ENCODE data around the gene NUP107.
A peak's percentile ranks its signal among the peaks of the same experiment; 100 is the strongest.
"Not testable (repeated sequence)": the region's sequence is repeated elsewhere in the genome, so short reads cannot be mapped to it uniquely, and the experiment has no call there.

Gene NUP107

DNA sequence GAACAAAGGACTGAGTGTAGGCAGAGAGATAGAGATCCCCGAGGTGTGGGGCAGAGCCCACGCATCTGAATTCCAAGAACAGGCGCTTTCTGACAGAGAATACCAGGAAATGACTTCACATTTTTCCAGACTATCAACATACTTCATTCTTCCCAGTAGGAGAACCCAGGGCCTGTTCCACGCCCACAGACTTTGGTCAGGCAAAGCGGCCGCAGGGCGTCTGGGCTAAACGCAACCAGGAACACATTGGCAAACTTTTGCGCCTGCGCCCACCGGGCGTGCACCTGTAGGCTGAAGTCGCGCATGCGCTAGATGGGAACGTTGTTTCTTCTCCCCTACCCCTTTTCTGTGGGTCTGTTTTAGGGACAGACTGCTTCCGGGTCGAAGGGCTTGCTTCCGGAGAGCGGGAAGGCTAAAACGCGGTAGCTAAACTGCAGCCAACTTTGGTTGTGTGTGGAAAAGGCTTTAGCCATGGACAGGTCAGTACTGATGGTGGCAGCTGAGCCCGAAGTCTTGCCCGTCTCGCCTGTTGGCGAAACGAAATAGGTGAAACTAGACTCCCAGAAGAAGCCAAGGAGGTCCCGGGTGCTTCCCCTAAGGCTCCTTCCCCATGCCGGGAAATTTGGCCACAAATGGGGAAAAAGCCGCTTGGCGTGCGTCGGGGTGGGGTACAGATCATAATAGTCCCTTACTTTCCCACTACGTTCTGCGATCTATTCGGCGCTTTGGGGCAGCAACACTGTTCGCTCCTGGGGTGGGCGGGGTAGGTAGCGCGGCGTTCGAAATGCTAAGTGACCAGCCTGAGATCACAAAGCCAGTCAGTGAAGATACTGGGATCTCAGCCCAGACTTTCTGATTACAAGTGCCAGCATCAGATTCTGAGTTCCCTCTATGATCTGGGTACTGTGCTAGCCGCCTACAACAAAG is at the start of gene NUP107:
TSS of gene NUP107 (plus strand) at position 384 of the 927 bp plus-strand sequence. CDS start at position 472, 88 bp downstream.
- TF ChIP-seq, protein P1, sequence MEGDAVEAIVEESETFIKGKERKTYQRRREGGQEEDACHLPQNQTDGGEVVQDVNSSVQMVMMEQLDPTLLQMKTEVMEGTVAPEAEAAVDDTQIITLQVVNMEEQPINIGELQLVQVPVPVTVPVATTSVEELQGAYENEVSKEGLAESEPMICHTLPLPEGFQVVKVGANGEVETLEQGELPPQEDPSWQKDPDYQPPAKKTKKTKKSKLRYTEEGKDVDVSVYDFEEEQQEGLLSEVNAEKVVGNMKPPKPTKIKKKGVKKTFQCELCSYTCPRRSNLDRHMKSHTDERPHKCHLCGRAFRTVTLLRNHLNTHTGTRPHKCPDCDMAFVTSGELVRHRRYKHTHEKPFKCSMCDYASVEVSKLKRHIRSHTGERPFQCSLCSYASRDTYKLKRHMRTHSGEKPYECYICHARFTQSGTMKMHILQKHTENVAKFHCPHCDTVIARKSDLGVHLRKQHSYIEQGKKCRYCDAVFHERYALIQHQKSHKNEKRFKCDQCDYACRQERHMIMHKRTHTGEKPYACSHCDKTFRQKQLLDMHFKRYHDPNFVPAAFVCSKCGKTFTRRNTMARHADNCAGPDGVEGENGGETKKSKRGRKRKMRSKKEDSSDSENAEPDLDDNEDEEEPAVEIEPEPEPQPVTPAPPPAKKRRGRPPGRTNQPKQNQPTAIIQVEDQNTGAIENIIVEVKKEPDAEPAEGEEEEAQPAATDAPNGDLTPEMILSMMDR (IDR thresholded peaks at IDR 0.05; ENCODE audit: insufficient read depth, low read depth, low read length, missing control alignments) = no peak
- peak; percentile 98 for DNase-seq (ENCODE audit: low read depth)
- H3K4me3 ChIP-seq (ENCODE audit: low read depth, low read length) = peak within 1 kb of the TSS; percentile 93

DNA sequence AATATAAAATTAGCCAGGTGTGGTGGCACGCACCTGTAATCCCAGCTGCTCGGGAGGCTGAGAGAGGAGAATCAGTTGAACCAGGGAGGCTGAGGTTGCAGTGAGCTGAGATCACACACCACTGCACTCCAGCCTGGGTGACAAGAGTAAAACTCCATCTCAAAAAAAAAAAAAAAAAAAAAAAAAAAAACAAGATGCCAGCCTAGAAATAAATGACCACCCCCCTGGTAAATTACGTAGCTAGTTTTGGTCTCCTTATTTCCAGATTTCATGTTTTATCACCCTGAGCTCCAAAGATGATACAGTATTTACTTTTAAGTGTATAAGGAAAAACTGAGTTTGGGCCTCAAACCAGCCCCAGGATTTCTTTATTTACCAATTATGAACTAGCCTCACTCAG is 49.3 kb upstream of the NUP107 start:
- not testable (repeated sequence) for DNase-seq (ENCODE audit: low read depth); H3K4me3 ChIP-seq (ENCODE audit: low read depth, low read length)

DNA sequence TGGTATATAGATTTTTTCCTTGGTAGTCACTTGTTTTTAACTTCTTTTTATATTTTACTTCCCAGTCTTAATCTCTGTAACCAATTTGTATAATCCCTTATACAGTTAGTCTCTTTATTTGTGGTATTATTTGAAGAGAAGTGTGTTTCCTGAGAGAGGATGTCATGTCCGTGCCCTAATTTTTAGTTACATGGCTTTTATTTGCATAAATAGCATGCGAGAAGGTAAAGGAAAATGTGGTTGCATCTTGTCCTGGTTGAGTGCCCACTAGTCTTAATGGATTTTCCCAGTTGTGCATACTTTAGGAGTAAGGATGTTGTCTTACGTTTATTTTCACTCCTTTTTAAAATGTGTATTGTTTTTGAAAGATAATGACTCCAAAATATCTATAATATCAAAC is 48.6 kb upstream of the NUP107 start:
- DNase-seq (ENCODE audit: low read depth) = no peak
- TF ChIP-seq, protein P1 (IDR thresholded peaks at IDR 0.05; ENCODE audit: insufficient read depth, low read depth, low read length, missing control alignments) = no peak
- no peak overlapping the region for H3K4me3 ChIP-seq (ENCODE audit: low read depth, low read length)

DNA sequence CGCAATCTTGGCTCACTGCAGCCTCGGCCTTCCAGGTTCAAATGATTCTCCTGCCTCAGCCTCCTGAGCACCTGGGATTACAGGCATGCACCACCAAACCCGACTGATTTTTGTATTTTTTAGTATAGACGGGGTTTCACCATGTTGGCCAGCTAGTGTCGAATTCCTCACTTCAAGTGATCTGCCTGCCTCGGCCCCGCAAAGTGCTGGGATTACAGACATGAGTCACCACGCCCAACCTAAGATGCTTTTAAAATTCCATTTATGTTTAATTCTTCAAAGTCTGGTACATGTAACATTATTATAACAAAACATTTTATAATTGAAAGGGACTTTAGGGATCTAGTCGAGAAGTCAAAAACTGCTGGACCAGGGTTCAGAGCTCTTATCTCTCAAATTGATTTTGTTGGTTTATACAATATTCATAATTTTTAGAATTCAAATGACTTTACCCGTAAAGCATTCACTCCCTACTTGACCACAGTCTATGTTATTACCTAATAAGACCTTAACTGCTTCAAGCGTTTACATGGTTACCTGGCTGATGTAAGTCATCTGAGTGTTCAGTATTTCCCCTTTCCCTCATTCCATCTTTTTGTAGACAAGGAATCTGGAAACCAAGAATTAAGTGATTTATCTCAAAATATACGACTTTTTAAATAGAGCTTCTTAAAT is 47.9 kb upstream of the NUP107 start:
- TF ChIP-seq, protein P1 (IDR thresholded peaks at IDR 0.05; ENCODE audit: insufficient read depth, low read depth, low read length, missing control alignments) = no peak
- no peak for DNase-seq (ENCODE audit: low read depth)
- no peak overlapping the region for H3K4me3 ChIP-seq (ENCODE audit: low read depth, low read length)

DNA sequence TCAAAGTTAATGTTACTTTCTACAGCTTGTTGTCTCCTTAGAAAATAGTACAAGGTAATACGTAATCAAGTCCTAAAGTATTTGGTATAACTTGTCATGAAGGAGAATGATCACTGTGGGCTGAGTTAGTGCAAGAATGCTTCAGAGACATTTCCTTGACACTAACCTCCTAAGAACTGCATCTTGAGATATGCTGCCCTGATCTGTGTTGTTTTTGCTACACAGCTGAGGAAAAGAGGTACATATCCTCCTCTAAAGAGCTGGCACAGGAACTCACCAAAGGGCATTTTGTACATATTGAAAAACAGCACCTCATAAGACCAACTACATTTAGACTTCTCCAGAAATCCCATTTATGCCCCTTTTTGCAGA is 47.4 kb upstream of the NUP107 start:
- H3K4me3 ChIP-seq (ENCODE audit: low read depth, low read length) = no peak overlapping the region
- DNase-seq (ENCODE audit: low read depth) = no peak
- TF ChIP-seq, protein P1 (IDR thresholded peaks at IDR 0.05; ENCODE audit: insufficient read depth, low read depth, low read length, missing control alignments) = no peak

DNA sequence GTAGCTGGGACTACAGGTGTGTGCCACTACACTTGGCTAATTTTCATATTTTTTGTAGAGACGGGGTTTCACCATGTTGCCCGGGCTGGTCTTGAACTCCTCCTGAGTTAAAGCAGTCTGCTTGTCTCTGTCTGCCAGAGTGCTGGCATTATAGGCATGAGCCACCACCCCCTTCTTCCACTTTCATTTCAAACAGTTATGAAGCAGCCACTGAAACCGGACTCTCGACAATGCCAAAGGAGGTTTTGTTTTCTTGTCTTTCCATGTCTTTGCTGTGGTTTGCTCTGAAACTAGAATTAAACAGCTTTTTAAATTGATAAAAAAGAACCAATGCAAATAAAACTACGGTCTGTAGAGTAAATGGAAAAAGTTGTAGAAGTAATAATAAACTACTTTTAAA is 45.6 kb upstream of the NUP107 start:
- H3K4me3 ChIP-seq (ENCODE audit: low read depth, low read length) = no peak overlapping the region; the same call in none of the 2 replicates
- DNase-seq (ENCODE audit: low read depth) = peak; percentile 88
- TF ChIP-seq, protein P1 (IDR thresholded peaks at IDR 0.05; ENCODE audit: insufficient read depth, low read depth, low read length, missing control alignments) = no peak

DNA sequence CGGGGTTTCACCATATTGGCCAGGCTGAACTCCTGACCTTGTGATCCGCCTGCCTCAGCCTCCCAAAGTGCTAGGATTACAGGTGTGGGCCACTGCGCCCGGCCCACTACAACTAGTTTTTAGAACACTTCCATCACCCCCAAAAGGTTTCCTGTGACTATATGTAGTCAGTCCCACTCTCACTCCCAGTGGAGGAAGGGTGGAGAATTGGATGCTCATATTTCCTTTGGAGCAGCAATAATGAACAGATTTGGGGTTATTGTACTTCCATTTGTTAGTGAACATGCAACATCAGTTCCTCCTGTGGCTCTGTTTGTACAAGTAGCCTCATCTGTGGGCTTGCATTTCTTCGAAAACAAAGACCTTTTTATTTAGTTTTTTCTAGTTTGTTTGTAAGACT is 40.3 kb upstream of the NUP107 start:
- TF ChIP-seq, protein P1 (IDR thresholded peaks at IDR 0.05; ENCODE audit: insufficient read depth, low read depth, low read length, missing control alignments) = no peak
- H3K4me3 ChIP-seq (ENCODE audit: low read depth, low read length) = no peak overlapping the region
- no peak for DNase-seq (ENCODE audit: low read depth)

All from GM12865 (cell line).